HG02588 (cell line): Measurements from ENCODE around the gene IFNL3.
"Not testable (repeated sequence)": the region's sequence is repeated elsewhere in the genome, so short reads cannot be mapped to it uniquely, and the experiment has no call there.

Source experiments
- ATAC-seq: cut with Tn5 transposase; IDR thresholded peaks from one replicate; pipeline ENCODE4 v1.9.1; 2021; ENCODE audit warnings: mild to moderate bottlenecking, moderate library complexity; ENCODE audit not compliant: unreplicated experiment

Gene IFNL3

GRCh38 chr19:39218230-39219007 is 26.4 kb downstream of the IFNL3 start:
- ATAC-seq: no peak

GRCh38 chr19:39217094-39217493 is 27.7 kb downstream of the IFNL3 start:
- ATAC-seq: no peak

GRCh38 chr19:39215323-39215722 is 29.5 kb downstream of the IFNL3 start:
- ATAC-seq: not testable (repeated sequence)

- no peak for ATAC-seq
These were observed 32.4 kb downstream of the IFNL3 start for GRCh38 chr19:39212375-39212742.

- no peak for ATAC-seq
These were observed 33.0 kb downstream of the IFNL3 start for GRCh38 chr19:39211731-39212374.

- no peak for ATAC-seq
These were observed 35.6 kb downstream of the IFNL3 start for GRCh38 chr19:39209196-39209595.

- ATAC-seq: no peak
These were observed 36.5 kb downstream of the IFNL3 start for GRCh38 chr19:39208175-39208795.

- ATAC-seq: no peak
These were observed 37.4 kb downstream of the IFNL3 start for GRCh38 chr19:39207293-39207836.

GRCh38 chr19:39206122-39206521 is 38.7 kb downstream of the IFNL3 start:
- ATAC-seq: no peak

GRCh38 chr19:39205449-39205764 is 39.4 kb downstream of the IFNL3 start:
- ATAC-seq: no peak

- ATAC-seq: no peak
These were observed 41.1 kb downstream of the IFNL3 start, which contains the start of gene SYCN for GRCh38 chr19:39203372-39204341. SYCN (minus strand) TSS chr19:39204263; CDS start chr19:39204254, 9 bp downstream.

GRCh38 chr19:39202998-39203355 is 41.8 kb downstream of the IFNL3 start:
- ATAC-seq: no peak

GRCh38 chr19:39200803-39201115 is 44.0 kb downstream of the IFNL3 start:
- no peak for ATAC-seq

GRCh38 chr19:39200066-39200802 is 44.6 kb downstream of the IFNL3 start:
- no peak for ATAC-seq

- no peak for ATAC-seq
These were observed 45.8 kb downstream of the IFNL3 start for GRCh38 chr19:39199025-39199424.

- no peak for ATAC-seq
These were observed 47.0 kb downstream of the IFNL3 start for GRCh38 chr19:39197808-39198207.

GRCh38 chr19:39196860-39197562 is 47.8 kb downstream of the IFNL3 start, which contains the start of gene NCCRP1:
NCCRP1 (plus strand) TSS chr19:39196964; CDS start chr19:39196983, 19 bp downstream.
- ATAC-seq: no peak

GRCh38 chr19:39196320-39196719 is 48.5 kb downstream of the IFNL3 start:
- ATAC-seq: no peak

- no peak for ATAC-seq
These were observed 49.1 kb downstream of the IFNL3 start for GRCh38 chr19:39195755-39196154.
